Astrocyte (in vitro differentiated cells and primary cell): ENCODE data around the gene CDKAL1. TPM values are rescaled to one million over a fixed set of nuclear protein-coding genes. Genes with fewer than 3 reads are reported as not detected.
"Not testable (repeated sequence)": the region's sequence is repeated elsewhere in the genome, so short reads cannot be mapped to it uniquely, and the experiment has no call there.

Source experiments
- DNase-seq: peaks from one replicate; pipeline ENCODE4 v3.0.0-alpha.2; 2010; ENCODE audit warnings: low read depth
- FAIRE-seq: peaks from 2 replicates; lab custom pipeline; 2011; peaks lifted over from hg19 to GRCh38; lab: Jason Lieb, UNC
- H2AFZ ChIP-seq: 2 replicates; pipeline ENCODE4 v1.6.0; 2012; ENCODE audit warnings: low read depth, low read length, inconsistent platforms
- H3K27ac ChIP-seq: 2 replicates; pipeline ENCODE4 v1.5.1; 2011; ENCODE audit warnings: low read depth, low read length, inconsistent platforms
- H3K27me3 ChIP-seq: 2 replicates; pipeline ENCODE4 v1.6.0; 2011; ENCODE audit warnings: low read length, inconsistent platforms; ENCODE audit not compliant: insufficient read depth
- H3K36me3 ChIP-seq: 2 replicates; pipeline ENCODE4 v1.5.1; 2011; ENCODE audit warnings: low read length, inconsistent platforms; ENCODE audit not compliant: insufficient read depth
- H3K4me1 ChIP-seq: 2 replicates; pipeline ENCODE4 v1.5.1; 2011; ENCODE audit warnings: low read length, inconsistent platforms; ENCODE audit not compliant: insufficient read depth
- H3K4me2 ChIP-seq: 2 replicates; pipeline ENCODE4 v1.6.0; 2012; ENCODE audit warnings: low read length, inconsistent platforms
- H3K4me3 ChIP-seq: 2 replicates; pipeline ENCODE4 v1.5.1; 2011; ENCODE audit warnings: low read depth, mild to moderate bottlenecking, low read length, inconsistent platforms; ENCODE audit not compliant: insufficient read depth
- H3K79me2 ChIP-seq: 2 replicates; pipeline ENCODE4 v1.6.0; 2012; ENCODE audit warnings: mild to moderate bottlenecking, low read length, inconsistent platforms; ENCODE audit not compliant: insufficient read depth
- H3K9ac ChIP-seq: 2 replicates; pipeline ENCODE4 v1.6.0; 2012; ENCODE audit warnings: mild to moderate bottlenecking, low read length, inconsistent platforms
- H3K9me3 ChIP-seq: 2 replicates; pipeline ENCODE4 v1.5.1; 2012; ENCODE audit warnings: low read depth, mild to moderate bottlenecking, low read length, inconsistent platforms; ENCODE audit not compliant: insufficient read depth
- H4K20me1 ChIP-seq: 2 replicates; pipeline ENCODE4 v1.6.0; 2012; ENCODE audit warnings: low read length, inconsistent platforms; ENCODE audit not compliant: insufficient read depth
- H3K27ac Mint-ChIP-seq: one replicate; pipeline ENCODE4 v1.8.0; 2021; ENCODE audit warnings: mild to moderate bottlenecking, mixed read lengths; ENCODE audit not compliant: unreplicated experiment
- H3K27me3 Mint-ChIP-seq: one replicate; pipeline ENCODE4 v1.8.0; 2021; ENCODE audit warnings: low read depth, mixed read lengths; ENCODE audit not compliant: unreplicated experiment
- H3K36me3 Mint-ChIP-seq: one replicate; pipeline ENCODE4 v1.8.0; 2021; ENCODE audit warnings: low read depth, mixed read lengths; ENCODE audit not compliant: unreplicated experiment
- H3K4me1 Mint-ChIP-seq: one replicate; pipeline ENCODE4 v1.8.0; 2021; ENCODE audit warnings: low read depth, mixed read lengths; ENCODE audit not compliant: unreplicated experiment
- H3K4me3 Mint-ChIP-seq: one replicate; pipeline ENCODE4 v1.8.0; 2021; ENCODE audit warnings: mild to moderate bottlenecking, moderate library complexity, mixed read lengths; ENCODE audit not compliant: unreplicated experiment
- H3K9me3 Mint-ChIP-seq: one replicate; pipeline ENCODE4 v1.8.0; 2021; ENCODE audit warnings: mild to moderate bottlenecking, mixed read lengths; ENCODE audit not compliant: unreplicated experiment
- EZH2 ChIP-seq: IDR thresholded peaks from 2 replicates; pipeline ENCODE4 v1.6.1; 2012; ENCODE audit warnings: mild to moderate bottlenecking, low read length, inconsistent platforms; ENCODE audit not compliant: insufficient read depth
- total RNA-seq: library from RNA; stranded (reverse); gene quantifications from 2 replicates; pipeline ENCODE4 v1.2.1, GENCODE V29; 2021
- TF ChIP-seq, protein P1 (sequence below): IDR thresholded peaks from 2 replicates; pipeline ENCODE4 v1.5.1; 2011; ENCODE audit warnings: low read depth, mild to moderate bottlenecking, inconsistent platforms, low read length, moderate library complexity; ENCODE audit not compliant: insufficient read depth

The CDKAL1 gene
- total RNA-seq, 1 donor from 2014 or later, result 13.7 TPM

DNA sequence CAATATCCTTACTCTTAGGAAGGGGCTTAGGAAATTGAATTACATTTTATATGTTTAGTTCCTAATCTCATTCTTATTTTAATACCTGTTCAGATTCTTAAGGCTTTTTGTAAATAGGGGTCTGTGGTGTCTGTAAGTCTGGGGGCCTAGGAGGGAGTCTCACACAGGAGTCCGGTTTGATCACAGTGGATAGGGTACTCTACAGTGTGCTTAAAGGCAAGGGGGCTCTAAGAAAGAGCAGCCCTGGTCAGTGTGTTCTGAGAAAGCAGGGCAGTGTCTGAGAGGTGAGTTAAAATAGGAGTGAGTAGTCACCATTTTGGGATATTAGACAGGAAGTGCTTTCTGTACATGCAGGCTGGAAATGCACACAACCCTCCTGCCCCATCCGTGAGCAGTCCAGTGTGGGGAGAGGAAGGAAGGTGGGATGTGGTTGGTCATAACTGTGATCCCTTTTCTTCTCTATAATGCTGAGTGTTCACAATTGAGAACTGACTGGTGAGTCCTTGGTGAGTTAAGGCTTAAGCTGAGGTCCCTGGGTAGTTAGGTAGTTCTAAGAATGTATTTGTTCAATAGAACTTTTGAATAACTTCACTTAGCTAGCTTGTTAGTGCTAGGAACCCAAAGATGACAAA is 50.0 kb downstream of the CDKAL1 start:
- H3K4me1 ChIP-seq, result no peaks in the 10 kb centered on the region
- TF ChIP-seq, protein P1, sequence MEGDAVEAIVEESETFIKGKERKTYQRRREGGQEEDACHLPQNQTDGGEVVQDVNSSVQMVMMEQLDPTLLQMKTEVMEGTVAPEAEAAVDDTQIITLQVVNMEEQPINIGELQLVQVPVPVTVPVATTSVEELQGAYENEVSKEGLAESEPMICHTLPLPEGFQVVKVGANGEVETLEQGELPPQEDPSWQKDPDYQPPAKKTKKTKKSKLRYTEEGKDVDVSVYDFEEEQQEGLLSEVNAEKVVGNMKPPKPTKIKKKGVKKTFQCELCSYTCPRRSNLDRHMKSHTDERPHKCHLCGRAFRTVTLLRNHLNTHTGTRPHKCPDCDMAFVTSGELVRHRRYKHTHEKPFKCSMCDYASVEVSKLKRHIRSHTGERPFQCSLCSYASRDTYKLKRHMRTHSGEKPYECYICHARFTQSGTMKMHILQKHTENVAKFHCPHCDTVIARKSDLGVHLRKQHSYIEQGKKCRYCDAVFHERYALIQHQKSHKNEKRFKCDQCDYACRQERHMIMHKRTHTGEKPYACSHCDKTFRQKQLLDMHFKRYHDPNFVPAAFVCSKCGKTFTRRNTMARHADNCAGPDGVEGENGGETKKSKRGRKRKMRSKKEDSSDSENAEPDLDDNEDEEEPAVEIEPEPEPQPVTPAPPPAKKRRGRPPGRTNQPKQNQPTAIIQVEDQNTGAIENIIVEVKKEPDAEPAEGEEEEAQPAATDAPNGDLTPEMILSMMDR, result no peak
- no peak for TF ChIP-seq EZH2
- no peaks in the 10 kb centered on the region for H3K9me3 ChIP-seq
- Mint-ChIP-seq H3K4me1 (peaks cover 5% of the 10 kb centered on the region), H3K36me3 (peaks cover 4% of the 10 kb centered on the region), H3K4me3 (no peak overlapping the region), H3K27ac (no peak overlapping the region), H3K9me3 (no peaks in the 10 kb centered on the region), H3K27me3 (no peaks in the 10 kb centered on the region)
- no peak overlapping the region for H3K4me3 ChIP-seq
- no peaks in the 10 kb centered on the region for H3K27me3 ChIP-seq
- no peak for FAIRE-seq
- no peak overlapping the region for H2AFZ ChIP-seq
- no peak for DNase-seq
- no peak overlapping the region for H3K4me2 ChIP-seq
- H3K36me3 ChIP-seq, result no peaks in the 10 kb centered on the region
- H3K79me2 ChIP-seq, result no peaks in the 10 kb centered on the region
- no peak overlapping the region for H3K9ac ChIP-seq
- no peaks in the 10 kb centered on the region for H4K20me1 ChIP-seq
- no peak overlapping the region for H3K27ac ChIP-seq

DNA sequence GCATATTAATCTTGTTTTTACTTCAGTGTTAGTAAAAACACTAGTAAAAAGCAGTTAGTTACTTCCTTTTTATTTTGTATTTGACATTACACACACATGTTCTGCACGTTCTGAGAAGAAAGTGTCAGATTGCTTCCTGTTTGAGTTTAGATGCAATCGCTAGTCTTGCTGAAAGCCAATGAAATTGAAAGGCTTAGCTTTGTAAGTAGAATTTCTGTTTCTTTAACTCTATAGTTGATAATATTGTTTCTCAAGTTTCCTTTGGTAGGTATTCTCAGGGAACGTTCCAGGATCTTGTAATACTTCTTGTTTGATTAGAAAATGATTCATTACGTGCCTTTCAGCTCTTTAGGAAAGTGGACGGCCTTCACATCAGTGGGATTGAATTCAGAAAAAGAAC is 55.0 kb downstream of the CDKAL1 start:
- H3K36me3 Mint-ChIP-seq, result peaks cover 10% of the 10 kb centered on the region
- H3K27me3 ChIP-seq, result no peaks in the 10 kb centered on the region
- H3K27ac ChIP-seq, result no peak overlapping the region
- H3K9me3 Mint-ChIP-seq, result peaks cover 11% of the 10 kb centered on the region
- no peak overlapping the region for H3K4me3 Mint-ChIP-seq
- no peak overlapping the region for H3K27ac Mint-ChIP-seq
- no peaks in the 10 kb centered on the region for H4K20me1 ChIP-seq
- no peak overlapping the region for H3K9ac ChIP-seq
- H3K79me2 ChIP-seq, result no peaks in the 10 kb centered on the region
- peaks cover 5% of the 10 kb centered on the region for H3K4me1 Mint-ChIP-seq
- DNase-seq (peak; percentile 25), FAIRE-seq (no peak)
- H3K4me1 ChIP-seq, result no peaks in the 10 kb centered on the region
- no peaks in the 10 kb centered on the region for H3K27me3 Mint-ChIP-seq
- no peak overlapping the region for H3K4me3 ChIP-seq
- H3K36me3 ChIP-seq, result no peaks in the 10 kb centered on the region
- no peak overlapping the region for H3K4me2 ChIP-seq
- TF ChIP-seq, protein P1, result no peak
- TF ChIP-seq EZH2, result no peak
- H2AFZ ChIP-seq, result no peak overlapping the region
- no peaks in the 10 kb centered on the region for H3K9me3 ChIP-seq

DNA sequence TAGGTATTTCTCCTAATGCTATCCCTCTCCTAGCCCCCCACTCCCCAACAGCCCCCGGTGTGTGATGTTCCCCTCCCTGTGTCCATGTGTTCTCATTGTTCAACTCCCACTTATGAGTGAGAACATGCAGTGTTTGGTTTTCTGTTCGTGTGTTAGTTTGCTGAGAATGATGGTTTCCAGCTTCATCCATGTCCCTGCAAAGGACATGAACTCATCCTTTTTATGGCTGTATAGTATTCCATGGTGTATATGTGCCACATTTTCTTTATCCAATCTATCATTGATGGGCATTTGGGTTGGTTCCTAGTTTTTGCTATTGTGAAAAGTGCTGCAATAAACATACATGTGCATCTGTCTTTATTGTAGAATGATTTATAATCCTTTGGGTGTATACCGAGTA is 56.2 kb downstream of the CDKAL1 start:
- not testable (repeated sequence) for H3K4me2 ChIP-seq, H3K9me3 ChIP-seq, H2AFZ ChIP-seq, H4K20me1 ChIP-seq, H3K36me3 ChIP-seq, H3K79me2 ChIP-seq, H3K4me1 Mint-ChIP-seq, H3K27ac ChIP-seq, H3K27me3 ChIP-seq, FAIRE-seq, H3K27ac Mint-ChIP-seq, H3K4me3 Mint-ChIP-seq, H3K9ac ChIP-seq, H3K27me3 Mint-ChIP-seq, H3K4me3 ChIP-seq, DNase-seq, H3K4me1 ChIP-seq
- Mint-ChIP-seq H3K9me3 (peaks cover 11% of the 10 kb centered on the region), H3K36me3 (peaks cover 12% of the 10 kb centered on the region)

DNA sequence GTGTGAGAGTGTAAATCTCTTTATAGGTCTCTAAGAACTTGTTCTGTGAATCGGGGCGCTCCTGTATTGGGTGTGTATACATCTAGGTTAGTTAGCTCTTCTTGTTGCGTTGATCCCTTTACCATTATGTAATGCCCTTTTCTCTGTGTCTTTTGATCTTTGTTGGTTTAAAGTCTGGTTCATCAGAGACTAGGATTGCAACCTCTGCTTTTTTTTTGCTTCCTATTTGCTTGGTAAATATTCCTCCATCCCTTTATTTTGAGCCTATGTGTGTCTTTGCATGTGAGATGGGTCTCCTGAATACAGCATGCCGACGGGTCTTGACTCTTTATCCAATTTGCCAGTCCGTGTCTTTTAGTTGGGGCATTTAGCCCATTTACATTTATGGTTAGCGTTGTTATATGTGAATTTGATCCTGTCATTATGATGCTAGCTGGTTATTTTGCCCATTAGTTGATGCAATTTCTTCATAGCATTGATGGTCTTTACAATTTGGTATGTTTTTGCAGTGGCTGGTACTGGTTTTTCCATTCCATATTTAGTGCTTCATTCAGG is 60.1 kb downstream of the CDKAL1 start:
- not testable (repeated sequence) for H2AFZ ChIP-seq, H3K4me1 ChIP-seq, H3K9ac ChIP-seq, H3K36me3 ChIP-seq, H3K27me3 Mint-ChIP-seq, H3K27me3 ChIP-seq, H3K4me3 Mint-ChIP-seq, H3K27ac Mint-ChIP-seq, H3K4me3 ChIP-seq, DNase-seq, H3K4me2 ChIP-seq, H3K9me3 ChIP-seq, H3K79me2 ChIP-seq, H3K27ac ChIP-seq, H4K20me1 ChIP-seq, H3K4me1 Mint-ChIP-seq, FAIRE-seq
- H3K9me3 Mint-ChIP-seq, result peaks cover 14% of the 10 kb centered on the region
- peaks cover 16% of the 10 kb centered on the region for H3K36me3 Mint-ChIP-seq
